Adrenal gland (tissue), 5 donors: ENCODE measurements around the gene ISG20.

Experiments used
- POLR2A ChIP-seq, 2 donors: fragments of 450-650 bp; IDR thresholded peaks; one replicate each; pipeline ENCODE4 v1.6.1; 2017; ENCODE audit warnings: antibody characterized with exemption in 2 of 2, mild to moderate bottlenecking in 2 of 2, moderate library complexity in 1 of 2
- TF ChIP-seq, protein P1 (sequence below), 6 experiments: fragments of 450-650 bp in 4 of 6; fragments of 200-600 bp in 2 of 6; sonication (generic) in 1 of 6; IDR thresholded peaks; 1 replicate in 5 of 6; 2 replicates in 1 of 6; pipeline versions ENCODE4 v1.5.1 to v1.8.0; 2016 to 2021; ENCODE audit warnings: antibody characterized with exemption in 6 of 6, mild to moderate bottlenecking in 2 of 6, moderate library complexity in 1 of 6
- donor health status: DM: no; HTN: no; CAD: no.

DNA sequence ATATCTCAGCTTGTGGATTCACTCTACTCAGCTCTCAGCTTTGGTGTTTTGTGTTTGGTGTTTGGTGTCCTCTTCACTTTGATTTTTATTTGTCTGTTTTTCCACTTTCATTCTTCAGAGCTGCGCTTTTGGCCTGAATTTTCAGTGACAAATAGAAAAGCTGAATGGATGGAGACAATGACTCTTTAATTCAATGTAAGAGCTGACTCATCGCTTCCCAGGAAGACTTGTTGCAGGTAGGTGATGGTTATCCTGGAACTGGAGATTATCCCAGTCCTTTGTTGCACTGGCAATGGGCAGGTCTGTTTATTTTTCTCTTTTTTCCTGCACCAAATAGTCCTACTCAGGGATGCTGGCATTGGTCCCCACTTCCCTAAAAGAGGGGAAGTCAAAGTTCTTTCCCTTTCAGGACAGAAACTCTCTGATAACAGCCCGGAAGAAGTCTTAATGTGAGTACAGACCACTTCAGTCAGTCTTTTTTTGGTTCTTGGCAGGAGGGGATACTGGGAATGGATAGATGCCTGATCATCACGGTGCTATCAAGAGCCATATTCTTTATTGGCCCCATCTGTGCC is 30.1 kb upstream of the ISG20 start:
- TF ChIP-seq, protein P1, sequence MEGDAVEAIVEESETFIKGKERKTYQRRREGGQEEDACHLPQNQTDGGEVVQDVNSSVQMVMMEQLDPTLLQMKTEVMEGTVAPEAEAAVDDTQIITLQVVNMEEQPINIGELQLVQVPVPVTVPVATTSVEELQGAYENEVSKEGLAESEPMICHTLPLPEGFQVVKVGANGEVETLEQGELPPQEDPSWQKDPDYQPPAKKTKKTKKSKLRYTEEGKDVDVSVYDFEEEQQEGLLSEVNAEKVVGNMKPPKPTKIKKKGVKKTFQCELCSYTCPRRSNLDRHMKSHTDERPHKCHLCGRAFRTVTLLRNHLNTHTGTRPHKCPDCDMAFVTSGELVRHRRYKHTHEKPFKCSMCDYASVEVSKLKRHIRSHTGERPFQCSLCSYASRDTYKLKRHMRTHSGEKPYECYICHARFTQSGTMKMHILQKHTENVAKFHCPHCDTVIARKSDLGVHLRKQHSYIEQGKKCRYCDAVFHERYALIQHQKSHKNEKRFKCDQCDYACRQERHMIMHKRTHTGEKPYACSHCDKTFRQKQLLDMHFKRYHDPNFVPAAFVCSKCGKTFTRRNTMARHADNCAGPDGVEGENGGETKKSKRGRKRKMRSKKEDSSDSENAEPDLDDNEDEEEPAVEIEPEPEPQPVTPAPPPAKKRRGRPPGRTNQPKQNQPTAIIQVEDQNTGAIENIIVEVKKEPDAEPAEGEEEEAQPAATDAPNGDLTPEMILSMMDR (IDR thresholded peaks at IDR 0.05): no peak
- TF ChIP-seq POLR2A (IDR thresholded peaks at IDR 0.05): no peak
